ENCODE data around the gene DGCR8. TPM values are rescaled to one million over a fixed set of nuclear protein-coding genes. Genes with fewer than 3 reads are reported as not detected.
A peak's percentile ranks its signal among the peaks of the same experiment; 100 is the strongest.

DGCR8 gene
- total RNA-seq, 1 donor from 2014 or later, result 29.1 TPM

- H3K9ac ChIP-seq, result peak overlapping the region; percentile 37
- no peak for DNase-seq (ENCODE audit: low spot score)
- peaks cover 34% of the 10 kb centered on the region for H3F3A ChIP-seq (ENCODE audit: low read depth)
- Mint-ChIP-seq H3K36me3 (no peaks in the 10 kb centered on the region), H3K4me1 (peaks cover 22% of the 10 kb centered on the region), H3K9me3 (no peaks in the 10 kb centered on the region), H3K27ac (peak overlapping the region; percentile 67), H3K4me3 (no peak overlapping the region), H3K27me3 (ENCODE audit: insufficient read depth, low read depth) (peaks cover 2% of the 10 kb centered on the region)
- no peak overlapping the region for H3K4me3 ChIP-seq
- no peak overlapping the region for H3K4me2 ChIP-seq
- peaks cover 14% of the 10 kb centered on the region for H3K79me2 ChIP-seq (ENCODE audit: low read depth)
- no peak overlapping the region for H2AFZ ChIP-seq (replicated peaks)
- H4K20me1 ChIP-seq (ENCODE audit: low read depth), result peaks cover 13% of the 10 kb centered on the region
- H3K27me3 ChIP-seq, result no peaks in the 10 kb centered on the region
- no peak for TF ChIP-seq EZH2 (IDR thresholded peaks at IDR 0.05)
- no peak for TF ChIP-seq EZH2phosphoT487 (IDR thresholded peaks at IDR 0.05)
- TF ChIP-seq, protein P1, sequence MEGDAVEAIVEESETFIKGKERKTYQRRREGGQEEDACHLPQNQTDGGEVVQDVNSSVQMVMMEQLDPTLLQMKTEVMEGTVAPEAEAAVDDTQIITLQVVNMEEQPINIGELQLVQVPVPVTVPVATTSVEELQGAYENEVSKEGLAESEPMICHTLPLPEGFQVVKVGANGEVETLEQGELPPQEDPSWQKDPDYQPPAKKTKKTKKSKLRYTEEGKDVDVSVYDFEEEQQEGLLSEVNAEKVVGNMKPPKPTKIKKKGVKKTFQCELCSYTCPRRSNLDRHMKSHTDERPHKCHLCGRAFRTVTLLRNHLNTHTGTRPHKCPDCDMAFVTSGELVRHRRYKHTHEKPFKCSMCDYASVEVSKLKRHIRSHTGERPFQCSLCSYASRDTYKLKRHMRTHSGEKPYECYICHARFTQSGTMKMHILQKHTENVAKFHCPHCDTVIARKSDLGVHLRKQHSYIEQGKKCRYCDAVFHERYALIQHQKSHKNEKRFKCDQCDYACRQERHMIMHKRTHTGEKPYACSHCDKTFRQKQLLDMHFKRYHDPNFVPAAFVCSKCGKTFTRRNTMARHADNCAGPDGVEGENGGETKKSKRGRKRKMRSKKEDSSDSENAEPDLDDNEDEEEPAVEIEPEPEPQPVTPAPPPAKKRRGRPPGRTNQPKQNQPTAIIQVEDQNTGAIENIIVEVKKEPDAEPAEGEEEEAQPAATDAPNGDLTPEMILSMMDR (IDR thresholded peaks at IDR 0.05), result no peak
- no peaks in the 10 kb centered on the region for H3K9me3 ChIP-seq (ENCODE audit: low read depth)
- no peaks in the 10 kb centered on the region for H3K36me3 ChIP-seq
- H3K4me1 ChIP-seq, result peaks cover 10% of the 10 kb centered on the region
- no peak overlapping the region for H3K27ac ChIP-seq
These were observed 3.3 kb upstream of the DGCR8 start for GRCh38 chr22:20076627-20077172.

GRCh38 chr22:20080445-20080775 is 369 bp downstream of the DGCR8 start:
- H3K27me3 ChIP-seq, result no peaks in the 10 kb centered on the region
- H3K79me2 ChIP-seq (ENCODE audit: low read depth), result peaks cover 52% of the 10 kb centered on the region
- H3K36me3 ChIP-seq, result no peaks in the 10 kb centered on the region
- peaks cover 63% of the 10 kb centered on the region for H3F3A ChIP-seq (ENCODE audit: low read depth)
- H3K9ac ChIP-seq, result peak overlapping the region; percentile 93
- no peaks in the 10 kb centered on the region for H3K9me3 Mint-ChIP-seq
- H3K36me3 Mint-ChIP-seq, result peaks cover 8% of the 10 kb centered on the region
- peak overlapping the region; percentile 85 for H3K27ac ChIP-seq
- H3K4me3 Mint-ChIP-seq, result peak overlapping the region; percentile 95
- peaks cover 50% of the 10 kb centered on the region for H4K20me1 ChIP-seq (ENCODE audit: low read depth)
- peak; percentile 87 for DNase-seq (ENCODE audit: low spot score)
- H3K4me1 ChIP-seq, result peaks cover 31% of the 10 kb centered on the region
- H3K4me3 ChIP-seq, result peak overlapping the region; percentile 81
- H3K4me1 Mint-ChIP-seq, result peaks cover 53% of the 10 kb centered on the region
- H3K27ac Mint-ChIP-seq, result peak overlapping the region; percentile 84
- TF ChIP-seq, protein P1 (IDR thresholded peaks at IDR 0.05), result no peak
- TF ChIP-seq EZH2 (IDR thresholded peaks at IDR 0.05) (no peak), EZH2phosphoT487 (IDR thresholded peaks at IDR 0.05) (no peak)
- H3K27me3 Mint-ChIP-seq (ENCODE audit: insufficient read depth, low read depth), result peaks cover 2% of the 10 kb centered on the region
- H2AFZ ChIP-seq (replicated peaks), result no peak overlapping the region
- H3K4me2 ChIP-seq, result peak overlapping the region; percentile 95
- H3K9me3 ChIP-seq (ENCODE audit: low read depth), result no peaks in the 10 kb centered on the region

DNA sequence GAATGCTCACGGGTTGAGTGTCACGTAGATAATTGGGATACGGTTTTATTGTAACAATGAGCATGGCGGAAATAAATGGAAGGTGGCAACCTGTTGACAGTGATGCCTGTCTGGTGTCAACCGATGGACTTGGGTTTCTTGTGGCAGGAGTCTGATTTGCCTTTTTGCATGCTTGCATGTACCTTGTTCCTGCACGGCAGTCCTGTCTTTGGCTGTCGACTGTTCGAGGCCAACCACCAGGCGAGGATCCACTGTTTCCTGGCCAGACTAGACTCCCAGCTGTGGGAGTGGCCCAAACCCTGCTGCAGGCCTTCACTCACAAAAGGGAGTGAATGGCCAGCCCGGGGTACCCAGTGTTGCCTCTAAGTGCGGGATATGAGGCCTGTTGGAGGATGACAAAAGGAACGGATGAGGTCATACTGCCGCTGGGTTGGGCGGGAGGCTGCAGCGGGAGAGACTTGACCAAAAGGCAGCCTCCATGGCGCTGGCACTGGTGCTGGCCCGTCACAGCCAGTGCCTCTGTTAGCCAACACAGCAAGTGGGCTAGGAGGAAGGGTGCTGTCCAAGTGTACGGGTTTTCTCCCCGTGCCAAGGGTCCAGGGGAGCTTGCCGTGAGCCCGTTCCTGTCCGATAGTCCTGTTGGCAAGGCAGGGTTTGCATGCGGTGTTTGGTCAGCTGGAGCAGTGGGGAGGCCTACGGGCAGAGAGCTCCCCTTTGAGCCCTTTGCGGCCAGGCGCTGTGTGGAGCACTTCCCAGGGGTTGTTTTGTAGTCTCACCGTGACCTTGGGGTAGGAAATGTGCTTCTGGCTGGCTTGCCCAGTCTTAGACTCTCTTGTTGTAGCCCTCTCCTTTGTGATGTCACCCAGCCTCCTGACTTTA is 974 bp downstream of the DGCR8 start:
- H4K20me1 ChIP-seq (ENCODE audit: low read depth), result peaks cover 56% of the 10 kb centered on the region
- H3K27me3 ChIP-seq, result no peaks in the 10 kb centered on the region
- peaks cover 31% of the 10 kb centered on the region for H3K4me1 ChIP-seq
- Mint-ChIP-seq H3K27ac (peak overlapping the region; percentile 84), H3K27me3 (ENCODE audit: insufficient read depth, low read depth) (peaks cover 2% of the 10 kb centered on the region), H3K4me3 (peak overlapping the region; percentile 95), H3K9me3 (no peaks in the 10 kb centered on the region), H3K36me3 (peaks cover 8% of the 10 kb centered on the region), H3K4me1 (peaks cover 53% of the 10 kb centered on the region)
- H3K4me3 ChIP-seq, result peak overlapping the region; percentile 81
- H3F3A ChIP-seq (ENCODE audit: low read depth), result peaks cover 63% of the 10 kb centered on the region
- DNase-seq (ENCODE audit: low spot score), result peak; percentile 68
- peak overlapping the region; percentile 93 for H3K9ac ChIP-seq
- no peaks in the 10 kb centered on the region for H3K9me3 ChIP-seq (ENCODE audit: low read depth)
- no peaks in the 10 kb centered on the region for H3K36me3 ChIP-seq
- H3K4me2 ChIP-seq, result peak overlapping the region; percentile 95
- no peak overlapping the region for H2AFZ ChIP-seq (replicated peaks)
- peak overlapping the region; percentile 85 for H3K27ac ChIP-seq
- H3K79me2 ChIP-seq (ENCODE audit: low read depth), result peaks cover 58% of the 10 kb centered on the region
- TF ChIP-seq EZH2phosphoT487 (IDR thresholded peaks at IDR 0.05) (no peak), EZH2 (IDR thresholded peaks at IDR 0.05) (no peak)
- TF ChIP-seq, protein P1 (IDR thresholded peaks at IDR 0.05), result no peak

Measured in neural progenitor cell (in vitro differentiated cells).